Gastrocnemius medialis (tissue), 4 donors: ENCODE data around the gene PDE4D.

ENCODE experiments used
- CTCF ChIP-seq, 5 experiments: fragments of 450-650 bp in 3 of 5; fragments of 200-600 bp in 2 of 5; sonication (generic) in 2 of 5; IDR thresholded peaks in 4 of 5; conservative IDR thresholded peaks in 1 of 5; 1 replicate in 4 of 5; 2 replicates in 1 of 5; pipeline ENCODE4 v1.5.1; 2016 to 2019; ENCODE audit warnings: antibody characterized with exemption in 5 of 5, mild to moderate bottlenecking in 3 of 5, moderate library complexity in 3 of 5
- POLR2A ChIP-seq, 2 donors: fragments of 450-650 bp; IDR thresholded peaks; one replicate each; pipeline ENCODE4 v1.6.1; 2017; ENCODE audit warnings: antibody characterized with exemption in 2 of 2, mild to moderate bottlenecking in 2 of 2, moderate library complexity in 2 of 2

- no peak for TF ChIP-seq CTCF (IDR thresholded peaks at IDR 0.05 in 4 of 5, conservative IDR thresholded peaks at IDR 0.05 in 1 of 5)
- no peak for TF ChIP-seq POLR2A (IDR thresholded peaks at IDR 0.05)
Measured at GRCh38 chr5:59071755-59072549, 821.6 kb downstream of the PDE4D start.
